HCT116 (cell line): ENCODE data around the gene ISM1.

ENCODE experiments used
- RAD21 ChIP-seq: IDR thresholded peaks from 2 replicates; pipeline ENCODE4 v1.6.1; 2012; ENCODE audit warnings: low read depth, mild to moderate bottlenecking
- TF ChIP-seq, protein P1 (sequence below), 3 experiments: fragments of 200-600 bp in 1 of 3; sonication (generic) in 1 of 3; IDR thresholded peaks in 2 of 3; conservative IDR thresholded peaks in 1 of 3; 2 replicates each; pipeline ENCODE4 v1.5.1; 2012 to 2017; ENCODE audit warnings: low read depth in 2 of 3, low read length in 2 of 3, antibody characterized with exemption in 1 of 3, borderline replicate concordance in 1 of 3, control low read depth in 1 of 3, mild to moderate bottlenecking in 1 of 3, mixed read lengths in 1 of 3, mixed run types in 1 of 3, moderate library complexity in 1 of 3; ENCODE audit not compliant: insufficient read depth in 1 of 3
- TF ChIP-seq, protein P2 (sequence below): IDR thresholded peaks from 2 replicates; pipeline ENCODE4 v1.6.1; 2012

DNA sequence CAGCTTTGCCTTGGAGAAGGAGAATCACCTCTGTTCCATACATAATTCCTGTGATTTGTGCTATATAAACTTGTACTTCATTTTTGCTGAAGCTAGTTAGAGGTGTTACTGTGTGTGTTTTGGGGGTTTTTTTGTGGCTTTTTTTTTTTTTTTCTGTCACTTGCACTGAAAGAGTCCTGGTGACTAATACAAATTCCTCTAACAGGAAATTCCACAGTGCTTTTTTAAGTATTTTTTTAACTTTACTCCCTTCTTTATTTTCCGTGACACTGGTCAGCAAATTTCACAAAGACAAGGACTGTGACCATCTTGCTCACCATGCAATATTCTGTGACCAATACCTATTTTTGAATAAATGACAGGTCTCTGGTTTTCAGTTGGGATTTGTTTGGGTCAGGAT, 110.5 kb downstream of the ISM1 start:
- TF ChIP-seq RAD21: no peak
- TF ChIP-seq, protein P1, sequence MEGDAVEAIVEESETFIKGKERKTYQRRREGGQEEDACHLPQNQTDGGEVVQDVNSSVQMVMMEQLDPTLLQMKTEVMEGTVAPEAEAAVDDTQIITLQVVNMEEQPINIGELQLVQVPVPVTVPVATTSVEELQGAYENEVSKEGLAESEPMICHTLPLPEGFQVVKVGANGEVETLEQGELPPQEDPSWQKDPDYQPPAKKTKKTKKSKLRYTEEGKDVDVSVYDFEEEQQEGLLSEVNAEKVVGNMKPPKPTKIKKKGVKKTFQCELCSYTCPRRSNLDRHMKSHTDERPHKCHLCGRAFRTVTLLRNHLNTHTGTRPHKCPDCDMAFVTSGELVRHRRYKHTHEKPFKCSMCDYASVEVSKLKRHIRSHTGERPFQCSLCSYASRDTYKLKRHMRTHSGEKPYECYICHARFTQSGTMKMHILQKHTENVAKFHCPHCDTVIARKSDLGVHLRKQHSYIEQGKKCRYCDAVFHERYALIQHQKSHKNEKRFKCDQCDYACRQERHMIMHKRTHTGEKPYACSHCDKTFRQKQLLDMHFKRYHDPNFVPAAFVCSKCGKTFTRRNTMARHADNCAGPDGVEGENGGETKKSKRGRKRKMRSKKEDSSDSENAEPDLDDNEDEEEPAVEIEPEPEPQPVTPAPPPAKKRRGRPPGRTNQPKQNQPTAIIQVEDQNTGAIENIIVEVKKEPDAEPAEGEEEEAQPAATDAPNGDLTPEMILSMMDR (IDR thresholded peaks at IDR 0.05 in 2 of 3, conservative IDR thresholded peaks at IDR 0.05 in 1 of 3; ENCODE audit: borderline replicate concordance in 1 of 3, insufficient read depth in 1 of 3, low read depth in 2 of 3, low read length in 2 of 3): no peak
- TF ChIP-seq, protein P2, sequence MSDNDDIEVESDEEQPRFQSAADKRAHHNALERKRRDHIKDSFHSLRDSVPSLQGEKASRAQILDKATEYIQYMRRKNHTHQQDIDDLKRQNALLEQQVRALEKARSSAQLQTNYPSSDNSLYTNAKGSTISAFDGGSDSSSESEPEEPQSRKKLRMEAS: no peak
